Astrocyte (in vitro differentiated cells and primary cell): Measurements from ENCODE around the gene HES5. TPM values are rescaled to one million over a fixed set of nuclear protein-coding genes. Genes with fewer than 3 reads are reported as not detected.

Experiments used
- DNase-seq: peaks from one replicate; pipeline ENCODE4 v3.0.0-alpha.2; 2010; ENCODE audit warnings: low read depth
- FAIRE-seq: peaks from 2 replicates; lab custom pipeline; 2011; peaks lifted over from hg19 to GRCh38; lab: Jason Lieb, UNC
- H2AFZ ChIP-seq: 2 replicates; pipeline ENCODE4 v1.6.0; 2012; ENCODE audit warnings: low read depth, low read length, inconsistent platforms
- H3K27ac ChIP-seq: 2 replicates; pipeline ENCODE4 v1.5.1; 2011; ENCODE audit warnings: low read depth, low read length, inconsistent platforms
- H3K27me3 ChIP-seq: 2 replicates; pipeline ENCODE4 v1.6.0; 2011; ENCODE audit warnings: low read length, inconsistent platforms; ENCODE audit not compliant: insufficient read depth
- H3K36me3 ChIP-seq: 2 replicates; pipeline ENCODE4 v1.5.1; 2011; ENCODE audit warnings: low read length, inconsistent platforms; ENCODE audit not compliant: insufficient read depth
- H3K4me1 ChIP-seq: 2 replicates; pipeline ENCODE4 v1.5.1; 2011; ENCODE audit warnings: low read length, inconsistent platforms; ENCODE audit not compliant: insufficient read depth
- H3K4me2 ChIP-seq: 2 replicates; pipeline ENCODE4 v1.6.0; 2012; ENCODE audit warnings: low read length, inconsistent platforms
- H3K4me3 ChIP-seq: 2 replicates; pipeline ENCODE4 v1.5.1; 2011; ENCODE audit warnings: low read depth, mild to moderate bottlenecking, low read length, inconsistent platforms; ENCODE audit not compliant: insufficient read depth
- H3K79me2 ChIP-seq: 2 replicates; pipeline ENCODE4 v1.6.0; 2012; ENCODE audit warnings: mild to moderate bottlenecking, low read length, inconsistent platforms; ENCODE audit not compliant: insufficient read depth
- H3K9ac ChIP-seq: 2 replicates; pipeline ENCODE4 v1.6.0; 2012; ENCODE audit warnings: mild to moderate bottlenecking, low read length, inconsistent platforms
- H3K9me3 ChIP-seq: 2 replicates; pipeline ENCODE4 v1.5.1; 2012; ENCODE audit warnings: low read depth, mild to moderate bottlenecking, low read length, inconsistent platforms; ENCODE audit not compliant: insufficient read depth
- H4K20me1 ChIP-seq: 2 replicates; pipeline ENCODE4 v1.6.0; 2012; ENCODE audit warnings: low read length, inconsistent platforms; ENCODE audit not compliant: insufficient read depth
- H3K27ac Mint-ChIP-seq: one replicate; pipeline ENCODE4 v1.8.0; 2021; ENCODE audit warnings: mild to moderate bottlenecking, mixed read lengths; ENCODE audit not compliant: unreplicated experiment
- H3K27me3 Mint-ChIP-seq: one replicate; pipeline ENCODE4 v1.8.0; 2021; ENCODE audit warnings: low read depth, mixed read lengths; ENCODE audit not compliant: unreplicated experiment
- H3K36me3 Mint-ChIP-seq: one replicate; pipeline ENCODE4 v1.8.0; 2021; ENCODE audit warnings: low read depth, mixed read lengths; ENCODE audit not compliant: unreplicated experiment
- H3K4me1 Mint-ChIP-seq: one replicate; pipeline ENCODE4 v1.8.0; 2021; ENCODE audit warnings: low read depth, mixed read lengths; ENCODE audit not compliant: unreplicated experiment
- H3K4me3 Mint-ChIP-seq: one replicate; pipeline ENCODE4 v1.8.0; 2021; ENCODE audit warnings: mild to moderate bottlenecking, moderate library complexity, mixed read lengths; ENCODE audit not compliant: unreplicated experiment
- H3K9me3 Mint-ChIP-seq: one replicate; pipeline ENCODE4 v1.8.0; 2021; ENCODE audit warnings: mild to moderate bottlenecking, mixed read lengths; ENCODE audit not compliant: unreplicated experiment
- CTCF ChIP-seq: IDR thresholded peaks from 2 replicates; pipeline ENCODE4 v1.5.1; 2011; ENCODE audit warnings: low read depth, mild to moderate bottlenecking, inconsistent platforms, low read length, moderate library complexity; ENCODE audit not compliant: insufficient read depth
- EZH2 ChIP-seq: IDR thresholded peaks from 2 replicates; pipeline ENCODE4 v1.6.1; 2012; ENCODE audit warnings: mild to moderate bottlenecking, low read length, inconsistent platforms; ENCODE audit not compliant: insufficient read depth
- total RNA-seq: library from RNA; stranded (reverse); gene quantifications from 2 replicates; pipeline ENCODE4 v1.2.1, GENCODE V29; 2021

HES5 gene
- total RNA-seq, 1 donor from 2014 or later = not detected

- no peak for FAIRE-seq
- no peaks in the 10 kb centered on the region for H3K4me1 Mint-ChIP-seq
- TF ChIP-seq EZH2 (no peak), CTCF (no peak)
- no peaks in the 10 kb centered on the region for H3K9me3 ChIP-seq
- H3K4me3 Mint-ChIP-seq = no peak overlapping the region
- H3K79me2 ChIP-seq = no peaks in the 10 kb centered on the region
- no peaks in the 10 kb centered on the region for H3K27me3 ChIP-seq
- no peak overlapping the region for H3K27ac Mint-ChIP-seq
- H3K36me3 ChIP-seq = peaks cover 7% of the 10 kb centered on the region
- no peaks in the 10 kb centered on the region for H3K36me3 Mint-ChIP-seq
- no peak overlapping the region for H3K4me3 ChIP-seq
- no peak overlapping the region for H3K27ac ChIP-seq
- H3K27me3 Mint-ChIP-seq = no peaks in the 10 kb centered on the region
- no peak overlapping the region for H2AFZ ChIP-seq
- no peak overlapping the region for H3K4me2 ChIP-seq
- no peaks in the 10 kb centered on the region for H3K4me1 ChIP-seq
- H3K9ac ChIP-seq = no peak overlapping the region
- DNase-seq = no peak
- peaks cover 27% of the 10 kb centered on the region for H4K20me1 ChIP-seq
- H3K9me3 Mint-ChIP-seq = no peaks in the 10 kb centered on the region
Observed at GRCh38 chr1:2513939-2514652, 16.0 kb downstream of the HES5 start.

- H3K27ac ChIP-seq = no peak overlapping the region
- DNase-seq (no peak), FAIRE-seq (no peak)
- H3K36me3 ChIP-seq = peaks cover 7% of the 10 kb centered on the region
- no peak overlapping the region for H3K4me2 ChIP-seq
- H3K9me3 Mint-ChIP-seq = no peaks in the 10 kb centered on the region
- H3K36me3 Mint-ChIP-seq = no peaks in the 10 kb centered on the region
- no peaks in the 10 kb centered on the region for H3K79me2 ChIP-seq
- H4K20me1 ChIP-seq = peaks cover 26% of the 10 kb centered on the region
- no peak for TF ChIP-seq CTCF
- no peak for TF ChIP-seq EZH2
- no peak overlapping the region for H3K4me3 ChIP-seq
- H3K27me3 Mint-ChIP-seq = no peaks in the 10 kb centered on the region
- no peak overlapping the region for H3K4me3 Mint-ChIP-seq
- H3K9me3 ChIP-seq = no peaks in the 10 kb centered on the region
- H3K4me1 Mint-ChIP-seq = no peaks in the 10 kb centered on the region
- H2AFZ ChIP-seq = no peak overlapping the region
- no peaks in the 10 kb centered on the region for H3K4me1 ChIP-seq
- H3K27ac Mint-ChIP-seq = no peak overlapping the region
- H3K27me3 ChIP-seq = no peaks in the 10 kb centered on the region
- H3K9ac ChIP-seq = no peak overlapping the region
Observed at GRCh38 chr1:2512862-2513421, 17.1 kb downstream of the HES5 start.
